ENCODE data around the gene ALKBH7. TPM values are rescaled to one million over a fixed set of nuclear protein-coding genes. Genes with fewer than 3 reads are reported as not detected.

ALKBH7 gene
- total and polyA plus RNA-seq, 5 donors from 2014 or later = 47.4 to 102 (median 90.7) TPM

GRCh38 chr19:6378486-6378885 is 5.9 kb downstream of the ALKBH7 start:
- no peak overlapping the region for H3K4me3 Mint-ChIP-seq
- peaks cover 0 to 8% (median 2%) of the 10 kb centered on the region in 4 donors for H3K4me1 Mint-ChIP-seq
- H3K27ac Mint-ChIP-seq = no peak overlapping the region
- no peaks in the 10 kb centered on the region for H3K27me3 ChIP-seq (ENCODE audit: control insufficient read depth, insufficient read depth, low read length)
- H3K27me3 Mint-ChIP-seq = no peaks in the 10 kb centered on the region
- ATAC-seq (ENCODE audit: low read depth in 2 of 2) = no peak
- DNase-seq = no peak
- H3K9me3 Mint-ChIP-seq = no peaks in the 10 kb centered on the region
- peaks cover 23% of the 10 kb centered on the region for H3K36me3 Mint-ChIP-seq
- peaks cover 5% of the 10 kb centered on the region for H3K4me1 ChIP-seq (ENCODE audit: control insufficient read depth, insufficient read depth, low read length, poor library complexity, severe bottlenecking)
- peaks cover 42% of the 10 kb centered on the region for H3K36me3 ChIP-seq (ENCODE audit: control insufficient read depth, insufficient read depth, low read length)
- H3K4me3 ChIP-seq (ENCODE audit: low read depth, low read length) = no peak overlapping the region
- no peaks in the 10 kb centered on the region for H3K9me3 ChIP-seq (ENCODE audit: control insufficient read depth in 2 of 2, low read length in 2 of 2)
- H3K27ac ChIP-seq (ENCODE audit: insufficient read depth, low read length, poor library complexity, severe bottlenecking) = no peak overlapping the region

GRCh38 chr19:6379744-6380143 is 7.2 kb downstream of the ALKBH7 start:
- H3K9me3 ChIP-seq (ENCODE audit: control insufficient read depth in 2 of 2, low read length in 2 of 2) = no peaks in the 10 kb centered on the region
- Mint-ChIP-seq H3K27ac (peak overlapping the region in 1 of 3 donors; percentile 15), H3K27me3 (no peaks in the 10 kb centered on the region), H3K9me3 (no peaks in the 10 kb centered on the region), H3K4me1 (peaks cover 0 to 4% (median 0%) of the 10 kb centered on the region in 4 donors), H3K4me3 (no peak overlapping the region), H3K36me3 (peaks cover 23% of the 10 kb centered on the region)
- no peak overlapping the region for H3K27ac ChIP-seq (ENCODE audit: insufficient read depth, low read length, poor library complexity, severe bottlenecking)
- H3K4me3 ChIP-seq (ENCODE audit: low read depth, low read length) = no peak overlapping the region
- no peak for ATAC-seq (ENCODE audit: low read depth in 2 of 2)
- no peaks in the 10 kb centered on the region for H3K27me3 ChIP-seq (ENCODE audit: control insufficient read depth, insufficient read depth, low read length)
- H3K4me1 ChIP-seq (ENCODE audit: control insufficient read depth, insufficient read depth, low read length, poor library complexity, severe bottlenecking) = no peaks in the 10 kb centered on the region
- peaks cover 47% of the 10 kb centered on the region for H3K36me3 ChIP-seq (ENCODE audit: control insufficient read depth, insufficient read depth, low read length)
- DNase-seq = no peak

GRCh38 chr19:6381030-6381750 is 8.6 kb downstream of the ALKBH7 start:
- Histone ChIP-seq H3K36me3 (ENCODE audit: control insufficient read depth, insufficient read depth, low read length) (peaks cover 52% of the 10 kb centered on the region), H3K9me3 (ENCODE audit: control insufficient read depth in 2 of 2, low read length in 2 of 2) (no peaks in the 10 kb centered on the region), H3K27me3 (ENCODE audit: control insufficient read depth, insufficient read depth, low read length) (no peaks in the 10 kb centered on the region), H3K4me1 (ENCODE audit: control insufficient read depth, insufficient read depth, low read length, poor library complexity, severe bottlenecking) (no peaks in the 10 kb centered on the region), H3K4me3 (ENCODE audit: low read depth, low read length) (no peak overlapping the region), H3K27ac (ENCODE audit: insufficient read depth, low read length, poor library complexity, severe bottlenecking) (no peak overlapping the region)
- DNase-seq (no peak), ATAC-seq (ENCODE audit: low read depth in 2 of 2) (no peak)
- Mint-ChIP-seq H3K4me1 (peaks cover 0 to under 1% (median 0%) of the 10 kb centered on the region in 4 donors), H3K4me3 (no peak overlapping the region), H3K9me3 (no peaks in the 10 kb centered on the region), H3K27ac (no peak overlapping the region), H3K27me3 (no peaks in the 10 kb centered on the region), H3K36me3 (peaks cover 27% of the 10 kb centered on the region)

- Histone ChIP-seq H3K4me3 (ENCODE audit: low read depth, low read length) (no peak overlapping the region), H3K36me3 (ENCODE audit: control insufficient read depth, insufficient read depth, low read length) (peaks cover 64% of the 10 kb centered on the region), H3K27me3 (ENCODE audit: control insufficient read depth, insufficient read depth, low read length) (no peaks in the 10 kb centered on the region), H3K9me3 (ENCODE audit: control insufficient read depth in 2 of 2, low read length in 2 of 2) (no peaks in the 10 kb centered on the region), H3K27ac (ENCODE audit: insufficient read depth, low read length, poor library complexity, severe bottlenecking) (no peak overlapping the region), H3K4me1 (ENCODE audit: control insufficient read depth, insufficient read depth, low read length, poor library complexity, severe bottlenecking) (no peaks in the 10 kb centered on the region)
- ATAC-seq (ENCODE audit: low read depth in 2 of 2) (no peak), DNase-seq (no peak)
- Mint-ChIP-seq H3K4me3 (no peak overlapping the region), H3K9me3 (no peaks in the 10 kb centered on the region), H3K27me3 (no peaks in the 10 kb centered on the region), H3K36me3 (peaks cover 31% of the 10 kb centered on the region), H3K27ac (no peak overlapping the region), H3K4me1 (peaks cover 0 to under 1% (median 0%) of the 10 kb centered on the region in 4 donors)
These were observed 10.6 kb downstream of the ALKBH7 start for GRCh38 chr19:6383188-6383587.

- H3K27ac Mint-ChIP-seq = no peak overlapping the region
- no peaks in the 10 kb centered on the region for H3K9me3 Mint-ChIP-seq
- no peak overlapping the region for H3K4me3 ChIP-seq (ENCODE audit: low read depth, low read length)
- H3K36me3 Mint-ChIP-seq = peaks cover 34% of the 10 kb centered on the region
- no peaks in the 10 kb centered on the region for H3K9me3 ChIP-seq (ENCODE audit: control insufficient read depth in 2 of 2, low read length in 2 of 2)
- H3K27ac ChIP-seq (ENCODE audit: insufficient read depth, low read length, poor library complexity, severe bottlenecking) = no peak overlapping the region
- no peak for DNase-seq
- no peak overlapping the region for H3K4me3 Mint-ChIP-seq
- no peak for ATAC-seq (ENCODE audit: low read depth in 2 of 2)
- H3K36me3 ChIP-seq (ENCODE audit: control insufficient read depth, insufficient read depth, low read length) = peaks cover 66% of the 10 kb centered on the region
- no peaks in the 10 kb centered on the region for H3K4me1 ChIP-seq (ENCODE audit: control insufficient read depth, insufficient read depth, low read length, poor library complexity, severe bottlenecking)
- H3K27me3 Mint-ChIP-seq = no peaks in the 10 kb centered on the region
- H3K4me1 Mint-ChIP-seq = peaks cover 0 to 5% (median 0%) of the 10 kb centered on the region in 4 donors
- no peaks in the 10 kb centered on the region for H3K27me3 ChIP-seq (ENCODE audit: control insufficient read depth, insufficient read depth, low read length)
These were observed 11.8 kb downstream of the ALKBH7 start for GRCh38 chr19:6384381-6384780.

- Histone ChIP-seq H3K9me3 (ENCODE audit: control insufficient read depth in 2 of 2, low read length in 2 of 2) (no peaks in the 10 kb centered on the region), H3K36me3 (ENCODE audit: control insufficient read depth, insufficient read depth, low read length) (peaks cover 41% of the 10 kb centered on the region), H3K4me3 (ENCODE audit: low read depth, low read length) (no peak overlapping the region), H3K27ac (ENCODE audit: insufficient read depth, low read length, poor library complexity, severe bottlenecking) (no peak overlapping the region), H3K27me3 (ENCODE audit: control insufficient read depth, insufficient read depth, low read length) (no peaks in the 10 kb centered on the region), H3K4me1 (ENCODE audit: control insufficient read depth, insufficient read depth, low read length, poor library complexity, severe bottlenecking) (peaks cover 4% of the 10 kb centered on the region)
- no peak overlapping the region for H3K27ac Mint-ChIP-seq
- peaks cover 5% of the 10 kb centered on the region for H3K27me3 Mint-ChIP-seq
- no peak overlapping the region for H3K4me3 Mint-ChIP-seq
- DNase-seq = no peak
- peaks cover 22% of the 10 kb centered on the region for H3K36me3 Mint-ChIP-seq
- ATAC-seq (ENCODE audit: low read depth in 2 of 2) = no peak
- peaks cover 0 to 2% (median 0%) of the 10 kb centered on the region in 7 donors for H3K9me3 Mint-ChIP-seq
- peaks cover 0 to 20% (median 12%) of the 10 kb centered on the region in 4 donors for H3K4me1 Mint-ChIP-seq
These were observed 14.8 kb downstream of the ALKBH7 start for GRCh38 chr19:6387372-6387771.

- Mint-ChIP-seq H3K27ac (peak overlapping the region; percentile 97 to 99 (median 98)), H3K36me3 (peaks cover 7% of the 10 kb centered on the region), H3K4me3 (peak overlapping the region; percentile 96 to 97 (median 96)), H3K4me1 (peaks cover 4 to 33% (median 19%) of the 10 kb centered on the region in 4 donors), H3K9me3 (peaks cover 0 to 2% (median 0%) of the 10 kb centered on the region in 7 donors), H3K27me3 (peaks cover 10% of the 10 kb centered on the region)
- H3K27me3 ChIP-seq (ENCODE audit: control insufficient read depth, insufficient read depth, low read length) = no peaks in the 10 kb centered on the region
- peak overlapping the region; percentile 83 for H3K4me3 ChIP-seq (ENCODE audit: low read depth, low read length)
- peaks cover 11% of the 10 kb centered on the region for H3K36me3 ChIP-seq (ENCODE audit: control insufficient read depth, insufficient read depth, low read length)
- DNase-seq (no peak), ATAC-seq (ENCODE audit: low read depth in 2 of 2) (no peak)
- peak overlapping the region; percentile 97 for H3K27ac ChIP-seq (ENCODE audit: insufficient read depth, low read length, poor library complexity, severe bottlenecking)
- H3K4me1 ChIP-seq (ENCODE audit: control insufficient read depth, insufficient read depth, low read length, poor library complexity, severe bottlenecking) = peaks cover 16% of the 10 kb centered on the region
- H3K9me3 ChIP-seq (ENCODE audit: control insufficient read depth in 2 of 2, low read length in 2 of 2) = no peaks in the 10 kb centered on the region
These were observed 19.9 kb downstream of the ALKBH7 start for GRCh38 chr19:6392221-6393073.
